NCI-H345 (cell line): Measurements from ENCODE around the gene COASY.

Source experiments
- DNase-seq: peaks from one replicate; lab custom pipeline; 2025; lab: John Stamatoyannopoulos, UW

The COASY gene

GRCh38 chr17:42613699-42614295 is 51.8 kb downstream of the COASY start:
- DNase-seq: no peak
